BJ (cell line): Measurements from ENCODE around the gene KCP. TPM values are rescaled to one million over a fixed set of nuclear protein-coding genes. Genes with fewer than 3 reads are reported as not detected.

Experiments
- CTCF ChIA-PET: fragments of 350-600 bp; formaldehyde crosslinking; extraction: SDS; loops from one replicate; lab custom pipeline; 2021; ENCODE audit warnings: antibody characterized with exemption, inconsistent platforms; lab: Yijun Ruan, JAX
- POLR2A ChIA-PET: fragments of 300-600 bp; sonication (Branson Sonifier 250); formaldehyde crosslinking; extraction: SDS; loops from one replicate; lab custom pipeline; 2021; ENCODE audit warnings: antibody characterized with exemption; lab: Charles Lee
- DNase-seq: peaks from one replicate; pipeline ENCODE4 v3.0.0-alpha.2; 2011; ENCODE audit warnings: low read depth
- H3K27me3 ChIP-seq: 2 replicates; pipeline ENCODE4 v1.6.0; 2011; ENCODE audit warnings: low read length; ENCODE audit not compliant: control insufficient read depth, insufficient read depth
- H3K36me3 ChIP-seq: 2 replicates; pipeline ENCODE4 v1.5.1; 2011; ENCODE audit warnings: low read length; ENCODE audit not compliant: control insufficient read depth, insufficient read depth
- H3K4me3 ChIP-seq: 2 replicates; pipeline ENCODE4 v1.5.1; 2011; ENCODE audit warnings: low read depth, mild to moderate bottlenecking, control low read depth, low read length
- polyA plus RNA-seq: library from polyadenylated mRNA; depleted of rRNA; stranded (reverse); fragments of >200 nt; gene quantifications from 2 replicates; pipeline ENCODE4 v1.2.3, GENCODE V29; 2011
- TF ChIP-seq, protein P1 (sequence below): IDR thresholded peaks from 2 replicates; pipeline ENCODE4 v1.5.1; 2011; ENCODE audit warnings: low read depth, mild to moderate bottlenecking, control low read depth, inconsistent platforms, low read length, moderate library complexity; ENCODE audit not compliant: insufficient read depth

KCP gene
- polyA plus RNA-seq, 1 experiment, result not detected

DNA sequence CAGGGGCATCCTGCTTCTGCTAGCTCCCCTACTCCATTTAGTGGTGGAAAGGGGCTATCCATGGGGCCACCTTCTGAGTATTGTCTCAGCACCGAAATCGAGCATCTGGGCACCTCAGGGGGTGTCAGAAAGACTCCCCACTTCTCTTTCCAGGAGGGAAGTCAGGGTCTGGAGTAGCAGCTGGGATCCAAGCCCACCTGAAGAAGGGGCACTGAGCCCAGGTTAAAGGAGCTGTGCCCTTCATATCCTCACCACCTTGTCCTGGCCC, 77.7 kb downstream of the KCP start:
- TF ChIP-seq, protein P1, sequence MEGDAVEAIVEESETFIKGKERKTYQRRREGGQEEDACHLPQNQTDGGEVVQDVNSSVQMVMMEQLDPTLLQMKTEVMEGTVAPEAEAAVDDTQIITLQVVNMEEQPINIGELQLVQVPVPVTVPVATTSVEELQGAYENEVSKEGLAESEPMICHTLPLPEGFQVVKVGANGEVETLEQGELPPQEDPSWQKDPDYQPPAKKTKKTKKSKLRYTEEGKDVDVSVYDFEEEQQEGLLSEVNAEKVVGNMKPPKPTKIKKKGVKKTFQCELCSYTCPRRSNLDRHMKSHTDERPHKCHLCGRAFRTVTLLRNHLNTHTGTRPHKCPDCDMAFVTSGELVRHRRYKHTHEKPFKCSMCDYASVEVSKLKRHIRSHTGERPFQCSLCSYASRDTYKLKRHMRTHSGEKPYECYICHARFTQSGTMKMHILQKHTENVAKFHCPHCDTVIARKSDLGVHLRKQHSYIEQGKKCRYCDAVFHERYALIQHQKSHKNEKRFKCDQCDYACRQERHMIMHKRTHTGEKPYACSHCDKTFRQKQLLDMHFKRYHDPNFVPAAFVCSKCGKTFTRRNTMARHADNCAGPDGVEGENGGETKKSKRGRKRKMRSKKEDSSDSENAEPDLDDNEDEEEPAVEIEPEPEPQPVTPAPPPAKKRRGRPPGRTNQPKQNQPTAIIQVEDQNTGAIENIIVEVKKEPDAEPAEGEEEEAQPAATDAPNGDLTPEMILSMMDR, result no peak
- no peak for DNase-seq
- Histone ChIP-seq H3K27me3 (no peaks in the 10 kb centered on the region), H3K4me3 (peak overlapping the region; percentile 97), H3K36me3 (peaks cover 23% of the 10 kb centered on the region)
- ChIA-PET POLR2A (interaction anchor here (0.6 to 2.9 kb wide), 4 partner anchors 30 to 94 kb away, joined by 3 to 12 read pairs (median 10); partner anchors contain the start of genes ATP6V1F and CALU), CTCF (interaction anchor here (2.9 to 4.2 kb wide), 2 partner anchors 9 to 92 kb away, joined by 9 to 30 read pairs; no protein-coding TSS in a partner anchor)

DNA sequence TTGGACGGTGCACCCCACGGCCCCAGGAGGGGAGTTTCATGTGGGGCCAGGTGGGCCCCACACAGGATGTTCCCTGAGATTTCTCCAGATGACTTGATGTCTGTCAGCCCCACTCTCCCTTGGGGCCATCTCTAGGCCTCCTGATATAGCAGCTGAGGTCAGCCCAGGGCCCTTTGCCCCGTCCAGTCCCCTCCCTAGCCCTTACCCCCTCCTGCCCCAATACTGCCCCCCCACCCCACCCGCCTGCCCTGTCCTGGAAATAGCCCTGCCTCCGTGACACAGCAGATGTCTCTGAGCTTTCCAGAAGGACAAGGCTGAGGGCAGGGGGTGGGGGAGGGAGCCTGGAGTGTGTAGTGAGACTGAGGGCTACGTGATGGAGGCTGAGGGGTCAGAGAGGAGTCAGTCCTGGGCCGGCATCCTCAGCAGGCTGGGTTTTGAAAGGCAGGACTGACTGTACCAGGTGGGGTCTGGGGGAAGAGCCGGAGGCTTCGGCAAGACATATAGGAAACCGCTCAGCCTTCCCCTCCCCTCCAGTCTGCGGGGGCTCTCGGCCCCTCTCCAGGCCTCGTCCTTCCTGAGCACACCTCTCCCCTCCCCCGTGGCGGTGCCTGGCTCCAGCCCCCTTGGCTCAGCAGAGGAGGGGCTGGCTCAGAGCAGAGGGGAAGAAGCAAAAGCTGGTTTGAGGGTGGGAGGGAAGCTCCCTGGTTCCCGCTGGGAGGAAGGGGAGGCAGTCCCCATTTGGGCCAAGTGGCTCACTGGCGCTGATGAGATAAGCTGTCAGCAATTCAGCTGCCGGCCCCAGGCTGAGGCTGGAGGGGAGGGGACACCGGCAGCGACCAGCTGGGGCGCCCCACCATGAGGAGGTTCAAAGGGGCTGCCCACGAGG, 78.3 kb downstream of the KCP start:
- no peak for DNase-seq
- TF ChIP-seq, protein P1, result no peak
- CTCF ChIA-PET, result interaction anchor here (0.7 to 4.2 kb wide), 4 partner anchors 10 to 91 kb away, joined by 3 to 30 read pairs (median 7); no protein-coding TSS in a partner anchor

DNA sequence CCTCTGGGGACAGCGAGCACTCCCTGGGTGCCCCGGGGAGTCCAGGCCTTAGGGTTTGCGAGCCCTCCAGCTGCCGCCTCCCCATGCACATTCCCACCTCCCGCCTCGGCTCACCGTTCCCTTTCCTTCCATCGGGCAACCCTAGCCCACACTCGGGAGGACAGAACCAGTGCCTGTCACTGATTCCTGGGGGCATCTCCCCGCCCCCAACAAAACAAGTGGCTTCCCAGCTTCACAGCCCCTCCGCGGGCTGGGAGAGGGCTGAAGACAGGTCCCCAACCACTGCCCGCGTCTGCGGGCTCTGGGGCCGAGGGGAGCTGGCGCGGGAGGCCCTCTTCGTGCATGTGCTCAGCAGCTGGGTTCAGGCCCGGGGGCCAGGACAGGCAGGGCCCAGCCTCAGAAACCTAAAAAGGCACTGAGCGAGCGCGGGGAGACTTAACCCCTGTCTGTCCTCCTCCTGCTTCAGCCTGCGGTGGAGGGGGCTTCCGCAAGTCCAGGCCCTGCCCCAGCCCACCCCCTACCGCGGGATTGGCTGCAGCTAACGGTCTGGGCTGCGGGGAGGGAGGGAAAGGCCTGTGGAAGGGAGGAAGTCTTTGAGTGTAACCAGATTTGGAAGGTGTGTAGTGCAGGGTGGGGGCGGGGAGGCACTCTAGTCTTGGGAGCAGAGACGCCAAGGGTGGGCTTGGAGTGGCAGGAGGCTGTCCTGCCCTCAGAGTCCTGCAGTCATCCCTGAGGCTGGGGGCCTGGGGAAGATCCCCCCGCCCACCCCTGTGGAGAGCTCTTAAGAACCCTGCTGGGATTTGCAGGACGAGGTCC, 79.1 kb downstream of the KCP start:
- ChIA-PET CTCF (interaction anchor here (0.7 to 4.2 kb wide), 5 partner anchors 11 to 223 kb away, joined by 3 to 30 read pairs (median 5); no protein-coding TSS in a partner anchor), POLR2A (interaction anchor here (0.5 to 2.9 kb wide), 5 partner anchors 8 to 92 kb away, joined by 3 to 12 read pairs (median 4); partner anchors contain the start of gene CALU)
- DNase-seq, result no peak
- H3K4me3 ChIP-seq, result peak overlapping the region; percentile 97
- no peaks in the 10 kb centered on the region for H3K27me3 ChIP-seq
- peaks cover 10% of the 10 kb centered on the region for H3K36me3 ChIP-seq
- TF ChIP-seq, protein P1, result no peak

More for the DNA sequence above, 78.3 kb downstream of the KCP start:
- Histone ChIP-seq H3K4me3 (peak overlapping the region; percentile 97), H3K36me3 (peaks cover 17% of the 10 kb centered on the region), H3K27me3 (no peaks in the 10 kb centered on the region)
- POLR2A ChIA-PET, result interaction anchor here (0.5 to 2.9 kb wide), 4 partner anchors 8 to 93 kb away, joined by 4 to 12 read pairs (median 8); partner anchors contain the start of gene CALU

DNA sequence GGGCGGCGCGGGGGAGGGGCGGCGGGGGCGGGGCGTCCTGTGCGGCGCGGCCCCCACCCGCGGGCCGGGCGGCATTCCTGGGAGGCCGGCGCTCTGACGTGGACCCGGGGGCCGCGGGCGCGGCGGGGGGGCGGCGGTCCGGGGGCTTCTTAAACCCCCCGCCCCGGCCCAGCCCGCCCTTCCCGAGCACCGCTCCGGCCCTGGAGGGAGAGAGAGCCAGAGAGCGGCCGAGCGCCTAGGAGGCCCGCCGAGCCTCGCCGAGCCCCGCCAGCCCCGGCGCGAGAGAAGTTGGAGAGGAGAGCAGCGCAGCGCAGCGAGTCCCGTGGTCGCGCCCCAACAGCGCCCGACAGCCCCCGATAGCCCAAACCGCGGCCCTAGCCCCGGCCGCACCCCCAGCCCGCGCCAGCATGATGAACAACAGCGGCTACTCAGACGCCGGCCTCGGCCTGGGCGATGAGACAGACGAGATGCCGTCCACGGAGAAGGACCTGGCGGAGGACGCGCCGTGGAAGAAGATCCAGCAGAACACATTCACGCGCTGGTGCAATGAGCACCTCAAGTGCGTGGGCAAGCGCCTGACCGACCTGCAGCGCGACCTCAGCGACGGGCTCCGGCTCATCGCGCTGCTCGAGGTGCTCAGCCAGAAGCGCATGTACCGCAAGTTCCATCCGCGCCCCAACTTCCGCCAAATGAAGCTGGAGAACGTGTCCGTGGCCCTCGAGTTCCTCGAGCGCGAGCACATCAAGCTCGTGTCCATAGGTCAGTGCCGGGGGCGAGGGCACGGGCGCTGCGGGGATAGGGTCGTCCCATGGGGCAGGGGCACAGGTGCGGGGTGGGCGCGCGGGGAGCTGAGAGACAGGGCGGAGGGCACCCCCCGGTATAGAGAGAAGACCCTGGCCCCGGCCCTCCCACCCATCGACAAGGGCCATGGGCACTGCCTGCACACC, 80.0 kb downstream of the KCP start, which contains the start of gene FLNC:
TSS of gene FLNC (plus strand) at position 176 of the 947 bp plus-strand sequence. CDS start at position 408, 232 bp downstream.
- CTCF ChIA-PET, result interaction anchor here (1.2 to 4.2 kb wide), 2 partner anchors 12 to 222 kb away, joined by 3 to 30 read pairs; no protein-coding TSS in a partner anchor
- peaks cover 6% of the 10 kb centered on the region for H3K36me3 ChIP-seq

More for the DNA sequence above, 80.0 kb downstream of the KCP start, which contains the start of gene FLNC:
- Histone ChIP-seq H3K27me3 (no peaks in the 10 kb centered on the region), H3K4me3 (peak within 1 kb of the TSS; percentile 97)
- DNase-seq, result no peak
- TF ChIP-seq, protein P1, result no peak
- POLR2A ChIA-PET, result interaction anchor here (1.1 to 2.9 kb wide), 3 partner anchors 48 to 92 kb away, joined by 3 to 12 read pairs (median 3); partner anchors contain the start of gene CALU
